Renal pelvis (tissue), 4 donors: ENCODE results near the gene ISYNA1. TPM values are rescaled to one million over a fixed set of nuclear protein-coding genes. Genes with fewer than 3 reads are reported as not detected.
"Not testable (repeated sequence)": the region's sequence is repeated elsewhere in the genome, so short reads cannot be mapped to it uniquely, and the experiment has no call there.

Experiments
- DNase-seq: peaks from one replicate; pipeline ENCODE4 v3.0.0-alpha.2; 2013
- polyA plus RNA-seq, 3 donors: library from polyadenylated mRNA; unstranded; fragments of 120-200 nt; gene quantifications; one replicate each; pipeline ENCODE4 v1.2.1, GENCODE V29; 2013; ENCODE audit not compliant: insufficient read length in 3 of 3

The ISYNA1 gene
- polyA plus RNA-seq, 3 donors = 115 to 147 (median 133) TPM

DNA sequence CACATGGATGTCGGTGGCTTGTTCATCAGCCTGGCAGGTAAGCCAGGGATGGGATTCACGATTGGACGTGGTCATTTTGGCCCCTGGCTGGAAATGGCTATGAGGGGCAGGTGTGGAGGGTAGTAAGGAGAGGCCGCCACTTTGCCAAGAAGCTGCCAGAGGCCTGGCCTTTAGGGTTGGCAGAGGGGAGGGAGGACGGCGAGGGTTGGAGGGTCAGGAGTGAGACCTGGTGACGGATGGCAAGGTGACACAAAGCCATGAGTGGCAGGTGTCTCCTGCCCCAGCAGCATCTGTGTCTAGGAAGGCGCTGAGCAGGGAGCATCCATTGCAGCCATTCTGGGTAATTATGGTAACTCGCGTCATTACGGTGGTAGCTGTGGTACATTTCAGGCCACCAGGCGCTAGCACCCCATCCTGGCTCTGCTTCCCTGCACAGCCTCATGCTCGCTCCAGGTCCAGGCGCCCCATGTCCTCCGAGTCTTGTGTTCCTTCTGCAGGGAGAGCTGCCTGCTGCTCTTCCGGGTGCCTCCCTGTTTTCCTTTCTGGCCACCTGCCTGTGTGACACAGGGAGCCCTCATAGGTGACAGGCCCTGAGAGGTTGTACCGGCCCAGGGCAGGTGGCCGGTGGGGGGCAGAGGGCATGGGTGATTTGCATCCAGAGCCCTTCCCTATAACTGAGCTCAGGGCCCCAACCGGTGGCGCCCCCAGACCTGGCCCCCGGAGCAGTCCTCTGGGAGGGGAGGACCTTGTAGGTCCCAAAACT, 14.5 kb downstream of the ISYNA1 start:
- no peak for DNase-seq

DNA sequence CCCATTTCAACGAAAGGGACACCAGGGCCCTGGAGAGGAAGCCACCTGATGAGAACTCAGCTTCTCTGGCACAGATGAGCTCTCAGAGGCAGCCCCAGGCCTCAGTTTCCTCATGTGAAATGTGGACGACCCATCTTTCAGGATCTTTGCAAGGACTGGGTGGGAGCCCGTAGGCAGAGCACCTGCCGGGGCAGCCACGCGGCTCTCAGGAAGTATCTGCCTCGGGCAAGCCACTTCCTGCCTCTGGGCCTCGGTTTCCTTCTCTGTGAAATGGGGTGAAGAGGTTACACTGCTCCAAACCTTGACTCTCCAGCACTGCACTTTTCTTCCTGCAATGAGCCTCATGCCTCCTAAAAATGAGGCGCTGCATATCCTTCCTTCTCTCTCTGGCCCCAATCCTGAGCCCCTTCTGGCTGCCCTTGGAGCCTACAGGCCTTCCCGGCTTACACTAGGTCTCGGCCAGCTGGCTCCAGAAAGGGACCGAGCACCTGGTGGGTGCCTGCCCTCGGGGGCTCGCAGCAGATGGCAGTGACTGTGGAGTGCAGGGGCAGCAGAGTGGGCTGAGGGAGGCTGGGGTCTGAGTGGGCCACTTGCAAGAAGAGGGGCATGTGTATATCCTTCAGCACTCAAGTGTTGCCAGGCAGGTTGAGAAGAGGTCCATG, 15.3 kb downstream of the ISYNA1 start:
- no peak for DNase-seq

DNA sequence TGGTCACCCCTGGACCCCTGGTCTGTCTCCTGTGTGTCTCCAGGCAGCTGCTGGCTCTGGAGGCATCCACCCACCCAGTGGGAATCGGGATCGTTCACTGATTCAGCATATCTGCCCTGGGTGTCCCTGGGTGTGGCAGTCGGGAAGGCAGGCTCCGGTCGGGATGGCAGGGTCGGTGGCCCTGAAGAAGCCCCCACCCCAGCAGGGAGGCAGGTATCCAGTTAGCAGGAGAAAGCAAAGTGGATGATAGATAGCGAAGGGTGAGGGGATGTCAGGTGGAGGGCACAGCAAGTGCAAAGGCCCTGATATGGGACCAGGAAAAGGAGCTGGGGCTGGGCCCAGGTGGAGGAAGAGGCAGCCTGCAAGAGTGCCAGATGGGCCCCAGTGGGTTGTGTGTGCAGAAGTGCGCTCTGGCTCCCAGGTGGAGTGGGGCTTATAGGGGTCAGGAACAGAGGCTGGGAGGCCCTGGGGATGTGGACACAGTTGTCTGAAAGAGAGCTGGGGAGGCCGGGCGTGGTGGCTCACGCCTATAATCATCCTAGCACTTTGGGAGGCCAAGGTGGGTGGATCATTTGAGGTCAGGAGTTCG, 16.5 kb downstream of the ISYNA1 start:
- no peak for DNase-seq

DNA sequence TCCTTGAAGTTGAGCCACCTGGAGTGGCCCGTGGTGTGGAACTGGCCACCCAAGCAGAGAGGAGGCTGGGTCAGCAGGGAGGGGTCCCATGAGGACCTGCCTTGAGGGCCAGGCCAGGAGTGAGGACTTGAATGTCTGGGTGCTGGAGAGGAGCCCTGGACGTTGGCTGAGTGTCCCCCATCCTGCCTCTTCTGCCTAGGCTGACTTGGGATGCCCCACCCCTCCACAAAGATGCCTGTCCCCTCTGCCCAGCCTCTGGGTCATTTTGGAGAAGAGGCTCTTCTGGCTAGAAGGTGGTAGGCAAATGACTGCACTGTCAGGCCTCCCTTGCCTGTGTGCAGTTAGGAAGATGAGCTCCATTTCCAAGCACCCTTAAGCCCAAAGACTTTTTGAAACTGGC, 17.0 kb downstream of the ISYNA1 start:
- DNase-seq = no peak

DNA sequence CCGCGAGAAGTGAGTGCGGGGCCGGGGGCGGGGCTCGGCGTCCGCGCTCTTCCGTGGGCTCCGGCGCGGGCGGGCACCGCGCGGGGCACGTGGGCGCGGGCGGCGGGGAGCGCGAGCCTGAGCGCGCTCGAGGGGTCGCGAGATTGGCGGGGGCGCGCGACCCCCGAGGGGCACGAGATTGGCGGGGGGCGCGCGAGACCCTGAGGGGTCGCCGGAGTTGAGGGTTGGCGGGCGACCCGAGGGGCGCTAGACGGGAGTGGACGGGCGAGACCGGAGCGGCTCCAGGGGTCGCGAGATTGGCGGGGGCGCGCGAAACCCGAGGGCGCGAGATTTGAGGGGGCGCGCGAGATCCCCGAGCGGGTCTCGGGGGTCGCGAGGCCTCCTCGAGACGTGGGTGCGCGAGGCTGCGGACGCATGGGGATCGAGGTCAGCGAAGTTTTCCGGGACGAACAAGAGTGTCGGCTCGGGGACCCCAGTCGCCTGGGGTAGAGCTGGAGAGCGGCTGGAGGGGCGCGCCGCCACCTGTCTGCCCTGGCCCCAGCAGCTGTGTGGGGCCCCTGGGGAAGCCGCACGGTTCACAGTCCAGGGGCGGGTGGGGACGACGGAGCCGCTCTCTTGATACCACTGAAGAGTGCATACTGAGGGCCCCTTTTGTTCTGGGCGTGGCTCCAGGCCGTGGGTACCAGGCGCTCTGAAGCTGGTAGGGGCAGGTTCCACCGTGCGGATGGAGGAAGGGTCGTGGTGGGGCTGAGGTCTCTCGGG, 18.1 kb downstream of the ISYNA1 start:
- no peak for DNase-seq

DNA sequence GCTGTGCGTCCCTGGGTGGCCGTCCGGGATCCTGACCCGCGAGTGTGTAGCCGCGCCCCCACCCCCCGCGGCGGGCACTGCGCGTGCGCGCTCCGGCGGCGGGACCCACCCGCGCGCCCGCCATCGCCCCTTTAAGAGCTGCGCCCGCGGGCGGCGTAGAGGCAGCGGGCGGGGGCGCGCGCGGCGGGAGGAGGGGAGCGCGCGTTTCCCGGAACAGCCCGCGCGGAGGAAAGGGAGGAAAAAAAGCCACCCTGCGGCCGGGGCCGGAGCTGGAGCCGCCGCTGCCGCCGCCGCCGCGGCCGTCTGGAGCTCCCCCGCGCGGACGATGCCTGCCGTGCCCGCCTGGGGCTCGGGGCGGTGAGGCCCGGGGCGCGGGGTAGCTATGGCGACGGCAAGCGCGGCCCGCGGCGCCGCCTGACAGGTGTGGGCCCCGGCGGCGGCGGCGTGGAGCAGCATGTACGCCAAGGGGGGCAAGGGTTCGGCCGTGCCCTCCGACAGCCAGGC, 18.7 kb downstream of the ISYNA1 start, which contains the start of gene SSBP4:
TSS of gene SSBP4 (plus strand) at position 204 of the 504 bp plus-strand sequence. CDS start at position 455, 251 bp downstream.
- no peak for DNase-seq

DNA sequence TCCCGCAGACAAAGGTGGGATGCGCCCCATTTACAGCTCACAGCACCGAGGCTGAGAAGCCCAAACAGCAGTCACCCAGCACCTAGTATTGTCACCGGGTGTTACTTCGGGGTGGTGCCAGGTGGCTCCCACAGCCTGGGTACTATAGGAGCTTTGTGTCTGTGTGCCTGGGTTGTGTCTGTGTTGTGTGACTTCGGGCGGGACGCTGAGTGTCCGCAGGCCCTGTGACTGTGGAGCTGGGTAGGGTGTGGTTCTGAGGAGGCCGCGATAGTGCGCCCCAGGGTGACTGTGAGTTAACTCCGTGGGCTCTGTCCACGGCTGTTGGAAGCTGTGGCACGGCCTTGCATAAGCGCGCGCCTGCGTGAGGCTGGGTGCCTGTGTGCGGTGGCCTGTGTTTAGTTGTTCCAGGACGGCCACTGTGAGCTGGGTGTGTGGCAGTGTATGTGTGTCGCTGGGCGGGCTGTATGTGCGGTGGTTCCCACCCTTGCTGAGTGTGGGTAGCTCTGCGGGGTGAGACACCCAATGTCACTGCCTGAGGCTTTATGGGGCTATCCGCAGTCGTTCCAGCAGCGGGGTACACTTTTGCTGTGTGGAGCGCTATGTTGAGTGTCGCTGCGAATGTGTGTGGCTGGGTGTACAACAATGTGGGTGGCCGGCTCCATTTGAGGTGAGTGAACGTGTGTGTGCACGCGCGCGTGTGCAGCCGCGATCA, 19.3 kb downstream of the ISYNA1 start:
- DNase-seq = no peak

DNA sequence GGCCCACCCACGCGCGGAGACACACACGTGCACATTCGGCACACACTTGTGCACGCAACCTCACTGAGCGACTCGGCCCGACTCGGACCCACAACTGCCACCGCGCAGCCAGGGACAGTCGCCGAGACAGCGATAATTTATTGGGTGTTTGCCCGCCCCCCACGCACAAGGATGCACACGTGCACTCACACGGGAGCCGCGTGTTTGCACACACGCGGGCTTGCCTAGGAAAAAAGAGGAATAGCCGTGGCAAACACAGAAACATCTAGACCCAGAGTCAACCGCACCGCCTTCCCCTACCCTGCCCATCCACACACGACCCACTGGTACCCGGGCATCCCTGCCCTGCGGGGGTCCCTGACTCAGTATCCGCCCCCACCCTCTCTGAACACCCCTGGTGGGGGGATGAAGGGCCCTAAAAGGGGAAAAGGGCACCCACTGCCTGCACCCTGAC, 19.9 kb downstream of the ISYNA1 start:
- no peak for DNase-seq

DNA sequence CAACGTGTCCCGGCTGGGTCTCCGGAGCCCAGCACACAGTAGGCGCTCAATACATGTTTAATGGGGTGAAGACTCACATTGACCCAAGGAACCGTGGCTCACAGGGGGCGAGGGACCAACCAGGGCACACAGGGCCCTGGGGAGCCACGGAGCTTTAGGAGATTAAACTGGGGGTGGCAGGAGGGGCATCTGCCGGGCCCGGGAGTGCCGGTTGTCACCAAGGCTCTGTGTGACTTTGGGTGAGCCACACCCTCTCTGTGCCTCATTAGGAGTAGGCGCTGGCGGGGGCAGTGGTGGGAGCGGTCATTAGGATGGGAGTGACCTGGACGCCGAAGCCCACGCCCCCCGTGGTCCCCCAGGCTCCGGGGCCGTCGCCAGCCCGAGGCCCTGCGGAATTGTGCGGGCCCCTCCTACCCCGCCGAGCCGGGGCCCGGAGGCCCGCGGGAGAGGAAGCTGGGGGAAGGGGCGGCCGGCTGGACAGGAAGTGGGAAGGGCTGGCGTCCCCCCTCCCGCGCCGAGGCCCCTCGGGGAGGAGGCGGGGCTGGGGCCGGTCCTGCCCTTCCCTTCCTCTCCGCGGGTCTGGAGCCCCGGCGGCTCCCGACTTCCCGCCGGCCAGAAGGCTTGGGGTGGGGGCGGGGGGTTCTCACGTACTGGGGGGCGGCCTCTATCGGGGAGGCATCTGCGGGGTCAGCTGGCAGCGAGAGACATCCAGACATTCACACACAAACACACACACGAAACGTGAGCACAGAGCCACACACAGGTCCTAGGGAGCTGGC, 20.5 kb downstream of the ISYNA1 start:
- no peak for DNase-seq

DNA sequence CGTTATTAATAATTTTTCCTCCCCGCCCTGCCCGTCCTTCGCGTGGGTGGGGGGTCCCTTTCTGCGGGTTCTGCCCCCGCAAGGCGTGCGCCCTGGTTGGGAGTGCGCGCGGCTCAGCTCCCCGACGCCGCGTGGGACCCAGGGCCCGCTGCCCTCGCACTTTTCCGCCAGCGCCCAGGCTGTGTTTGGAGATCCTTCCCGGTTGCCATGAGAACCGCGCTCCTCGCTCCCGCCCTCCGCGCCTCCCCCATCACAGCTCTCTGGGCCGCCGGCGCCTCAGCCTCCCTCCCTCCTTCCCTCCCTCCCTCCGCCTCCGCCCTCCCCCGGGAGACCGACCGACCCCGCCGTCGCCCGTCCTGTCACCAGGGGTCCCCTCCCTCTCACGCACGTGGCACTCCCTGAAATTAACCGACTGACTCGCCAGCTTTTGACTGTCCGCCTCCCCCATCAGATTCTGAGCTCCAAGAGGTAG, 21.1 kb downstream of the ISYNA1 start:
- DNase-seq = peak; percentile 94

DNA sequence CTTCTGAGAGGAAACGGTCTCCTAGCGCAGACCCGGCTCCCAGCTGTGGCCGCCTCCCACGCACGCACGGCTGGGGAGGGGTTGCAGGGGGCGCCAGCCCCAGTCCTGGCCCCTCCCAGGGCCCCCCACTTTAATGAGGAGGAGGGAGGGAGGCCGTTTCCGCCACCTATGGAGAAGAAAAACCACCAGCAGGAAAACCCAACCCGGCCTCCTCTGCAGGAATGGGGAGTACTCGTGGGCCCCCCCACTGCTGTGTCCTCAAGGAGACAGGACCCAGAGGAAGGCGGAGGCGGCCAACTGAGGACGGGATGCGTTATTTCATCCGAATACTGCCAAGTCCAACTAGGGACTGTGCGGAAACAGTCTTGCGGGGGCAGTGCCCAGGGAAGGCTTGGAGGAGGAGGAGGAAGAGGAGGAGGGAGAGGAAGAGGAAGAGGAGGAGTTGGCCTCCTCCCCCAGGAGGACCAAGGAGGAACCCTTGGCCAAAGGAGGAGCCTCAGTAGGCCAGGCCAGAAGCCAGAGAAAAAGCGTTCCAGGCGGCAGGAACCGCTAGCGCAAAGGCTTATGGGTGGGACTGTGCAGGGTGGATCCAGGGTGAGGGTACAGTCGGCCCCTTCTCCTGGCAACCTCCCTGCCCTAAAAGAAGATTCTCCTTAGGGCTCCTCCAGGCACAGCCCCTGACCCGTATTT, 22.6 kb downstream of the ISYNA1 start:
- DNase-seq = peak; percentile 88

DNA sequence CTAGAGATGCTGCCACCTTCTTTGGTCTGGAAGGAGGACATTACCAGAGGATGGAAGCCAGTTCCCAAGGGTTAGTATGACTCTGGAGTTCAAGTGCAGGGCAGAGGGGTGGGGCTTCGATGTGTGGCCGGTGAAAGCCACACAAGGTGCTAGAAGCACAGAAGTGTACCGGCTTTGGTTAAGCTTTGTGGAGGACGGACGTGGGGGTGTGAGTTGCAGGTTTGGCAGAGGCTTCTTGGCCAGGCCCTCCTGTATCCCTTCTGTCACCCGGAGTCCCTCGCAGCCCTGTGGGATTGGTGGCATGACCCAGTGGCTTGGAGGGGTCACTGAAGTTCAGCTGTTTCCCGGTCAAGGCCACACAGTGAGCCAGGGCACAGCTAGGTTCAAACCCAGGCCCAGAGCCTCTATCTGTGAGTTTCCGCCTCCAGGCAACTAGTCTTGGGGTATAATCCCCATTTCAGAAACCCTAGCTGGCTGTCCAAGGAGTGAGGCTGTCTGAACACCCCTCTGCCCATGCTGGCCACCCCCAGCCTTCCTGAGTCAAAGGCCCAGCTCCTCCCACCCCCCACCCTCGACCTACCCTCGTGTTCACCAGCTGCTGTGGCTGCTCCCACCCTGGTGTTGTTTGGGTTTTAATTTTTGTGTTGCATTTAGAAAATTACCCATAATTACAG, 23.3 kb downstream of the ISYNA1 start:
- no peak for DNase-seq

DNA sequence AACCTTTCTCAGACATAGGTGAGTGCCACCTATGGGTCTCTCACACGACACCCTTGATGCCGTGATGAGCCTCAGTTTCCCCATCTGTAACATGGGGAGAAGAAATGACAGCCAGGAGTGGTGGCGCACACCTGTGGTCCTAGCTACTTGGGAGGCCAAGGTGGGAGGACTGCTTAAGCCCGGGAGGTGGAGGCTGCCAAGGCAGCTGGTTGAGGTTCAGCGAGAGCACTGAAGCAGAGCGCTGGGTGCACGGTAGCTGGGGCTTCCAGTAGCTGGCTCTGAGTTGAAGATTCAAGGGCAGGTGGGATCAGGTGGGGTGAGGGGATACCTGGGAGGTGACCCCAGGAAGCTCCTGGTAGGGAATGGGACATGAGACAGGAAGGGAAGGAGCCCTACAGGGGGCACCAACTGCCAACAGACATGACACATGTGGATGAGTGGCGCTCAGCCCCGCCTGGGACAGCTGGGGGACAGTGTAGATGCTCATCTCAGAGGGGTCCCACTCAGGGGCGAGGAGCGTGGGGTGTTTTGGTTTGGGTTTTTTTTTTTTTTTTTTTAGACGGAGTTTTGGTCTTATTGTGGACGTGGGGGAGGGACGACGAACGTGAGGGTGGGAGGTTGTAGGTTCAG, 25.2 kb downstream of the ISYNA1 start:
- DNase-seq = no peak

DNA sequence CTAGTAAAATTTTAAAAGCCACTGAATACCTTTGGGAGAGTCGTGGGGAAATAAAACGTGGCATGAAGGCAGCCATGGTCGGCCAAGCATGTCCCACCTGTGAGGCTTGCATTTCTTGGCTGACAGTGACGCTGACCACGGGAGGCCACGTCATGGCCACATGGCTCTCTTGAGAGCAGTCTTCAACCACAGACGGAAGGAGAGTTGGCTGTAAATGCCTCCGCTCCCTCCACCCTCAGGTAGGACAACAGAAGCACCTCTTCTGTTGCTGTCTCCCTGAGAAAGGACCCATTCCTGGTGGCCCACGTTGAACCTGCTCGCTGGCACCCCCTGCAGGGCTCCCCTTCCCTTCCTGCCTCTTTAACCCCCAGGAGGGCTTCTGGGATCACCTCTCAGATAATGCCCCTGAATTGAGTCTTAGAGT, 29.9 kb downstream of the ISYNA1 start:
- no peak for DNase-seq

DNA sequence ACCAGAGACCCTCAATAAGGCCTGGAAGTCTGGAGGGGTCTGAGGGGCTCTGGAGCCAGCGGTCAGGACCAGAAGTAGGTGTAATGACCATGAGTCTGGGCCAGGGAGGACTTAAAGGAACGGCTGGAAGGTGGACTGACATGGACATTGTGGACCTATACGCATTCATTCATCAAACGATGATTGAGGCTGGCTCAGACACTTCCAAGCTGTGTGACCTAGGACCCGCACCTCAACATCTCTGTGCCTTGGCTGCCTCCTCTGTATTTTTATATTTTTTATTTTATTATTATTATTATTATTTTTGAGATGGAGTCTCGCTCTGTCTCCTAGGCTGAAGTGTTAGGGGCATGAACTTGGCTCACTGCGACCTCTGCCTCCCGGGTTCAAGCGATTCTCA, 31.2 kb downstream of the ISYNA1 start:
- no peak for DNase-seq

DNA sequence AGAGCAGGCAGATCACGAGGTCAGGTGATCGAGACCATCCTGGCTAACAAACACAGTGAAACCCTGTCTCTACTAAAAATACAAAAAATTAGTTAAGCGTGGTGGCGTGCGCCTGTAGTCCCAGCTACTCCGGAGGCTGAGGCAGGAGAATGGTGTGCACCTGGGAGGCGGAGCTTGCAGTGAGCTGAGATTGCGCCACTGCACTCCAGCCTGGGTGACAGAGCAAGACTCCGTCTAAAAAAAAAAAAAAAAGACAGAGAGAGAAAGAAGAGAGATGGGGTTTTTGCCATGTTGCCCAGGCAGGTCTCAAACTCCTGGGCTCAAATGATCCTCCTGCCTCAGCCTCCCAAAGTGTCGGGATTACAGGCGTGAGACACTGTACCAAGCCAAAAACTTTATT, 32.2 kb downstream of the ISYNA1 start:
- DNase-seq = not testable (repeated sequence)

DNA sequence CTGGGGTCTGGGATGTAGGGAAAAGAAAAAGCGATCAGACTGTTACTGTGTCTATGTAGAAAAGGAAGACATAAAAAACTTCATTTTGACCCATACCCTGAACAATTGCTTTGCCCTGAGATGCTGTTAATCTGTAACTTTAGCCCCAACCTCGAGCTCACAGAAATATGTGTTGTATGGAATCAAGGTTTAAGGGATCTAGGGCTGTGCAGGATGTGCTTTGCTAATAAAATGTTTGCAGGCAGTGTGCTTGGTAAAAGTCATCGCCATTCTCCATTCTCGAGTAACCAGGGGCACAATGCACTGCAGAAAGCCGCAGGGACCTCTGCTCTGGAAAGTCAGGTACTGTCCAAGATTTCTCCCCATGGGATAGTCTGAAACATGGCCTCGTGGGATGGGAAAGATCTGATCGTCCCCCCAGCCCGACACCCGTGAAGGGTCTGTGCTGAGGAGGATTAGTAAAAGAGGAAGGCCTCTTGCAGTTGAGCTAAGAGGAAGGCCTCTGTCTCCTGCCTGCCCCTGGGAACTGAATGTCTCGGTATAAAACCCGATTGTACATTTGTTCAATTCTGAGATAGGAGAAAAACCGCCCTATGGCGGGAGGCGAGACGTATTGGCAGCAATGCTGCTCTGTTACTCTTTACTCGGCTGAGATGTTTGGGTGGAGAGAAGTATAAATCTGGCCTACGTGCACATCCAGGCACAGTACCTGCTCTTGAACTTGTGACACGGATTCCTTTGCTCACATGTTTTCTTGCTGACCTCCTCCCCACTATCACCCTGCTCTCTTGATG, 35.3 kb downstream of the ISYNA1 start:
- DNase-seq = not testable (repeated sequence)
